AG04450 (cell line): Measurements from ENCODE around the gene USP40. TPM values are rescaled to one million over a fixed set of nuclear protein-coding genes. Genes with fewer than 3 reads are reported as not detected.
"Not testable (repeated sequence)": the region's sequence is repeated elsewhere in the genome, so short reads cannot be mapped to it uniquely, and the experiment has no call there.

ENCODE experiments used
- CTCF ChIA-PET: fragments of 300-600, 350-600 bp; formaldehyde crosslinking; extraction: SDS; loops from one replicate; lab custom pipeline; 2022; ENCODE audit warnings: antibody characterized with exemption, inconsistent platforms; lab: Charles Lee
- POLR2A ChIA-PET: fragments of 350-600 bp; formaldehyde crosslinking; extraction: SDS; loops from one replicate; lab custom pipeline; 2021; ENCODE audit warnings: antibody characterized with exemption, inconsistent platforms; lab: Yijun Ruan, JAX
- DNase-seq: peaks from one replicate; pipeline ENCODE4 v3.0.0-alpha.2; 2011; ENCODE audit warnings: low read depth, low spot score
- H3K27ac ChIP-seq: one replicate; pipeline ENCODE4 v1.5.1; 2012; ENCODE audit warnings: low read depth, low read length, control low read depth
- H3K27me3 ChIP-seq: one replicate; pipeline ENCODE4 v1.6.0; 2012; ENCODE audit warnings: low read length; ENCODE audit not compliant: control insufficient read depth, insufficient read depth
- H3K4me3 ChIP-seq: 2 replicates; pipeline ENCODE4 v1.5.1; 2011; ENCODE audit warnings: mild to moderate bottlenecking, low read depth, low read length, control low read depth
- H3K9me3 ChIP-seq: 2 replicates; pipeline ENCODE4 v1.5.1; 2012; ENCODE audit warnings: low read length; ENCODE audit not compliant: control insufficient read depth, insufficient read depth
- CTCF ChIP-seq: IDR thresholded peaks from 2 replicates; pipeline ENCODE4 v1.5.1; 2011; ENCODE audit warnings: low read depth, low read length, control low read depth, inconsistent platforms
- polyA plus RNA-seq: library from polyadenylated mRNA; depleted of rRNA; stranded (reverse); fragments of >200 nt; gene quantifications from 2 replicates; pipeline ENCODE4 v1.2.3, GENCODE V29; 2011

USP40 gene
- polyA plus RNA-seq, 1 experiment = 32.4 TPM

GRCh38 chr2:233602076-233602475 lies 35.5 kb upstream of the USP40 start:
- CTCF ChIA-PET = no interaction called here
- Histone ChIP-seq H3K4me3 (no peak overlapping the region), H3K27me3 (peaks cover 7% of the 10 kb centered on the region), H3K9me3 (no peaks in the 10 kb centered on the region), H3K27ac (no peak overlapping the region)
- no peak for DNase-seq
- no peak for TF ChIP-seq CTCF
- POLR2A ChIA-PET = no interaction called here

DNA sequence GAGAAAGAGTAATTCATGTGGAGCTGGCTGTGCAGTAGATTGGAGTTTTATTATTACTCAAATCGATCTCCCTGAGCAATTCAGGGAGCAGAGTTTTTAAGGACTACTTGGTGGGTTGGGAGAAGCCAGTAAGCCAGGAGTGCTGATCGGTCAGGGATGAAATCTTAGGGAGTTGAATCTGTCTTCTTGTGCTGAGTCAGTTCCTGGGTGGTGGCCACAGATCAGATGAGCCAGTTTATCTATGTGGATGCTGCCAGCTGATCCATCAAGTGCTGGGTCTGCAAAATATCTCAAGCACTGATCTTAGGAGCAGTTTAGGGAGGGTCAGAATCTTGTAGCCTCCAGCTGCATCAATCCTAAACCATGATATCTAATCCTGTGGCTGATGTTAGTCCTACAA lies 33.8 kb upstream of the USP40 start:
- TF ChIP-seq CTCF = no peak
- no peak for DNase-seq
- H3K4me3 ChIP-seq = no peak overlapping the region
- no peak overlapping the region for H3K27ac ChIP-seq
- H3K9me3 ChIP-seq = no peaks in the 10 kb centered on the region
- CTCF ChIA-PET = no interaction called here
- H3K27me3 ChIP-seq = peaks cover 7% of the 10 kb centered on the region
- POLR2A ChIA-PET = no interaction called here

DNA sequence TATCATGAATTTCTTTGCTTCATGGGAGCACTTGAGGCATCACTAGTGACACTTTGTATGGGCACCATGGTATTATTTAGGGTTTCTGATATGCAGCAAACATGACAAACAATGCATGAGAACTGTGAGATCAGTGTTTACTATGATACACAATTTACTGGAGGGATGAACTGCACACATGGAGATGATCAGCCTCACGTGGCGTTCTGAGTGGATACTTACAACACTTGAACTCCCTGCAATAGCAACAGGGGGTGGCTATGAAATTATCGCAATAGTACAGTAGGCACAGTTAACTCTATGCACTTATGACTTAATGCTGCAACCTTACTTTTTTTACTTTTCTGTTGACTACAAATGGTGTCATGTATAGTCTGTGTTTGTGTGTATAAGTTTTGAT lies 32.4 kb upstream of the USP40 start:
- ChIA-PET POLR2A (no interaction called here), CTCF (no interaction called here)
- no peak overlapping the region for H3K4me3 ChIP-seq
- no peak for TF ChIP-seq CTCF
- no peak overlapping the region for H3K27ac ChIP-seq
- no peak for DNase-seq
- peaks cover 7% of the 10 kb centered on the region for H3K27me3 ChIP-seq
- no peaks in the 10 kb centered on the region for H3K9me3 ChIP-seq

- H3K27me3 ChIP-seq = peaks cover 3% of the 10 kb centered on the region
- no peaks in the 10 kb centered on the region for H3K9me3 ChIP-seq
- TF ChIP-seq CTCF = no peak
- POLR2A ChIA-PET = no interaction called here
- CTCF ChIA-PET = no interaction called here
- DNase-seq = no peak
- H3K4me3 ChIP-seq = no peak overlapping the region
- no peak overlapping the region for H3K27ac ChIP-seq
Observed at GRCh38 chr2:233597522-233597921, 30.9 kb upstream of the USP40 start.

GRCh38 chr2:233593201-233593600 lies 26.6 kb upstream of the USP40 start:
- CTCF ChIA-PET = no interaction called here
- Histone ChIP-seq H3K4me3 (no peak overlapping the region), H3K27me3 (peaks cover under 1% of the 10 kb centered on the region), H3K9me3 (no peaks in the 10 kb centered on the region), H3K27ac (no peak overlapping the region)
- POLR2A ChIA-PET = no interaction called here
- DNase-seq = no peak
- TF ChIP-seq CTCF = no peak

DNA sequence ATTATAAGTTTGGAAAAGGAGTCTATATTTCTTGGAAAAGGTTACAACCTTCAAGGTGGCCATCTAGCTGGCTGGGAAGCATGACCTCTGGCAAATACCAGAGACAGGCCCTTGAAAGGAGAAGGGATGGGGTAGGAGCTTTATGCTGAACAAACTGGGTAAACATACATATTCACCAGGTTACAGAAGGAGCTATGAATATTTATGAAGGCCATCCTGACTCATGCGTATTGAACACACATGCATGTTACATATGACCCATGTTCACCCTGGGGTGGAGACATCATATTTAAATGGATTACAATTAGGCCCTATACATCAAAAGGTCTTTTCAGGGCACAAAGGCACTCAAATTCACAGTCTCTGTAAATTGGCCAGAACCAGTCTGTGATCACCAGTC lies 26.1 kb upstream of the USP40 start:
- DNase-seq = not testable (repeated sequence)

More for the DNA sequence above, 26.1 kb upstream of the USP40 start:
- CTCF ChIA-PET, H3K27me3 ChIP-seq, H3K9me3 ChIP-seq, H3K27ac ChIP-seq, POLR2A ChIA-PET, H3K4me3 ChIP-seq: not testable (repeated sequence)
